ENCODE results near the gene TESPA1.
"Not testable (repeated sequence)": the region's sequence is repeated elsewhere in the genome, so short reads cannot be mapped to it uniquely, and the experiment has no call there.

The TESPA1 gene

DNA sequence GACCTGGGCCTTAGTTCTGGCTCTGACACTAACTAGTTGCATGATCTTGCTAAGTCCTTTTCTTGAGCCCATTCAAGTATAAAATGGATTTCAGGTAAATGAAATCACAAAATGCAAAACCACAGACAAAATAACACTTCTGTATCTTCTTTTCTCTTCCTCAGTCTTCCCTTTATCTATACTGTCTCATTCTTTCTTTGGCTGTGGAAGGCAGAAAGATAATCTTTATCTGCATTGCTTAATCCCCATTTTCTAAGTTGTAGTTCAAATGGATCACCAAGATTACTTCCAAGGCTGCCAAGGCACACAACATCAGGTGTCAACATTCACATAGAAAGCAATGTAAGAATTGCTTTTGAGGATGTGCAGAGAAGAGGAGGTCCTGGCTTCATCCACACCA, 30.3 kb downstream of the TESPA1 start:
- Histone ChIP-seq H3K9me3 (ENCODE audit: control insufficient read depth in 5 of 5, low read length in 5 of 5) (no peaks in the 10 kb centered on the region), H3K27ac (ENCODE audit: low read depth, low read length) (no peak overlapping the region), H3K36me3 (ENCODE audit: control insufficient read depth in 5 of 5, insufficient read depth in 5 of 5, low read length in 5 of 5) (no peaks in the 10 kb centered on the region), H3K4me3 (ENCODE audit: low read depth in 1 of 5, low read length in 5 of 5) (no peak overlapping the region), H3K9ac (ENCODE audit: low read length in 5 of 5) (no peak overlapping the region), H3K4me1 (ENCODE audit: control insufficient read depth in 5 of 5, insufficient read depth in 5 of 5, low read length in 5 of 5) (peaks cover 0 to 7% (median 7%) of the 10 kb centered on the region in 5 donors), H3K27me3 (ENCODE audit: control insufficient read depth in 5 of 5, insufficient read depth in 4 of 5, low read length in 5 of 5) (peaks cover 0 to 3% (median 0%) of the 10 kb centered on the region in 5 donors)

DNA sequence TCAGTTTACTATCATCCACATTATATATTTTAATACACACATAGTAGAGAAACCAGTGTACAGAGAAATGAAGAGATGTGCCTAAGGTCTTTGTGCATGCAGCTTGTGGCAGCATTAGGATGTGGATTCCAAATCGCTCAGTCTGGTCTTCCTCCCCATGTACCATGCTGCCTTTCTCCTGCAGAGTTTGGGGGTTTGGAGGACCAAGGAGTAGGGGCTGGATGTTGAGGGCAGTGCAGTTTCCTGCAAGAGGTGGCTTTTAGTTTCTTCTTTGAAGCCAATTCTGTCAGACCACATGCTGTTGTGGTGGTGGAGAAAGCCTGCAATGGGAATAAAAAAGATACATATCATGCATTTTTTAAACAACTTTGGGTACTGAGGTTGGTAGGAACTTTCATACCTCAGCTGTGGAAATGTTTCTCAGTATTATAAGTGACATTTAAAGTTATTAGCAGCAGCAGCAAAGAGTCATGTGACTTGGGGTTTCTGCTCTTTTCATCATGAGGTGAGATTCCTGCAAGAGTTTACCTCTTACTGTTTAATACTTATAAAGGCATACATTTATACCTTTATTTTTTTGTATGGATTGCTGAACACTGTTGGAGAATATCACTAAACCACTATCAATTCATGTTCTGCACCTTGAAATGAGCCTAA, 34.4 kb downstream of the TESPA1 start:
- Histone ChIP-seq H3K36me3 (ENCODE audit: control insufficient read depth in 5 of 5, insufficient read depth in 5 of 5, low read length in 5 of 5) (no peaks in the 10 kb centered on the region), H3K9ac (ENCODE audit: low read length in 5 of 5) (no peak overlapping the region), H3K4me3 (ENCODE audit: low read depth in 1 of 5, low read length in 5 of 5) (no peak overlapping the region), H3K27me3 (ENCODE audit: control insufficient read depth in 5 of 5, insufficient read depth in 4 of 5, low read length in 5 of 5) (no peaks in the 10 kb centered on the region), H3K9me3 (ENCODE audit: control insufficient read depth in 5 of 5, low read length in 5 of 5) (no peaks in the 10 kb centered on the region), H3K27ac (ENCODE audit: low read depth, low read length) (no peak overlapping the region), H3K4me1 (ENCODE audit: control insufficient read depth in 5 of 5, insufficient read depth in 5 of 5, low read length in 5 of 5) (no peaks in the 10 kb centered on the region)

DNA sequence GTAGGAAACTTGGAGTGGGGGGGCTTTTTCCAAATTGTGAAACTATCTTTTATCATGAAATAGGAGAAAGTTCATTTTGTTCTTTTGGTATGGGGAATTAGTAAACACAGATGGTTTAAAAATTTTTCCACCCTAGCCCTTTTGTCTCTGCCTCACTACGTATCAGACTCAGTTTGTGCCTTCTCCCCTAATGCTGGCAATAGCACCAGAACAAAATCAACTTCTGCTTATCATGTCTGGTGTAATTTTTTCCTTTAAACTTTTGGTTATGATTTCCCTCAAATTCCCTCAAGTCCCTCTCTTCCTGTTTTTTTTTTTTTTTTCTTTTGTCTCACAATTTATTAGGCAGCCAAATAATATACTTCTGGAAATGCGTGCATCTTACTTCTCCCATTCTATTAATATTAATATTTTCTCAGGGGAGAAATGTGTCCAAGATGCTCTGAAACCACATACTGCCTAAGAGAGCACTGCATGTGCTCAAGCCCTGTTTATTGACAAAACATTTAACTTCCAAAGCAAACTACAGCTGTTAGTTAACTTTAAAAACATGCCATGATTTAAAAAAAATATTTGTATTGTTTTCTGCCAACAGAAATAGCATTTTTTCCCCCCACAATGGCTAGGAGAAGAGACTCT, 35.4 kb downstream of the TESPA1 start:
- Histone ChIP-seq H3K4me3 (ENCODE audit: low read depth in 1 of 5, low read length in 5 of 5) (no peak overlapping the region), H3K9me3 (ENCODE audit: control insufficient read depth in 5 of 5, low read length in 5 of 5) (no peaks in the 10 kb centered on the region), H3K27me3 (ENCODE audit: control insufficient read depth in 5 of 5, insufficient read depth in 4 of 5, low read length in 5 of 5) (no peaks in the 10 kb centered on the region), H3K27ac (ENCODE audit: low read depth, low read length) (no peak overlapping the region), H3K36me3 (ENCODE audit: control insufficient read depth in 5 of 5, insufficient read depth in 5 of 5, low read length in 5 of 5) (no peaks in the 10 kb centered on the region), H3K9ac (ENCODE audit: low read length in 5 of 5) (no peak overlapping the region), H3K4me1 (ENCODE audit: control insufficient read depth in 5 of 5, insufficient read depth in 5 of 5, low read length in 5 of 5) (no peaks in the 10 kb centered on the region)

DNA sequence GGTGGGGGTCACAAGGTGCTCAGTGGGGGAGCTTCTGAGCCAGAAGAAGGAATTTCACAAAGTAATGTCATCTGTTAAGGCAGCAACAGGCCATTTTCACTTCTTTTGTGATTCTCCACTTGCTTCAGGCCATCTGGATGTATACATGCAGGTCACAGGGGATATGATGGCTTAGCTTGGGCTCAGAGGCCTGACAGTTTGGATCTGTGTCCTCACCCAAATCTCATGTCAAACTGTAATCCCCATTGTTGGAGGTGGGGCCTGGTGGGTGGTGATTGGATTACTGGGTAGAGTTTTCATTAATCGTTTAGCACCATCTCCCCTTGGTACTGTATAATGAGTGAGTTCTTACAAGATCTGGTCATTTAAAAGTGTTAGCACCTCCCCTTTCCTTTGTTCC, 36.4 kb downstream of the TESPA1 start:
- Histone ChIP-seq H3K9me3 (ENCODE audit: control insufficient read depth in 5 of 5, low read length in 5 of 5) (no peaks in the 10 kb centered on the region), H3K4me3 (ENCODE audit: low read depth in 1 of 5, low read length in 5 of 5) (no peak overlapping the region), H3K27ac (ENCODE audit: low read depth, low read length) (no peak overlapping the region), H3K27me3 (ENCODE audit: control insufficient read depth in 5 of 5, insufficient read depth in 4 of 5, low read length in 5 of 5) (no peaks in the 10 kb centered on the region), H3K4me1 (ENCODE audit: control insufficient read depth in 5 of 5, insufficient read depth in 5 of 5, low read length in 5 of 5) (no peaks in the 10 kb centered on the region), H3K9ac (ENCODE audit: low read length in 5 of 5) (no peak overlapping the region), H3K36me3 (ENCODE audit: control insufficient read depth in 5 of 5, insufficient read depth in 5 of 5, low read length in 5 of 5) (no peaks in the 10 kb centered on the region)

DNA sequence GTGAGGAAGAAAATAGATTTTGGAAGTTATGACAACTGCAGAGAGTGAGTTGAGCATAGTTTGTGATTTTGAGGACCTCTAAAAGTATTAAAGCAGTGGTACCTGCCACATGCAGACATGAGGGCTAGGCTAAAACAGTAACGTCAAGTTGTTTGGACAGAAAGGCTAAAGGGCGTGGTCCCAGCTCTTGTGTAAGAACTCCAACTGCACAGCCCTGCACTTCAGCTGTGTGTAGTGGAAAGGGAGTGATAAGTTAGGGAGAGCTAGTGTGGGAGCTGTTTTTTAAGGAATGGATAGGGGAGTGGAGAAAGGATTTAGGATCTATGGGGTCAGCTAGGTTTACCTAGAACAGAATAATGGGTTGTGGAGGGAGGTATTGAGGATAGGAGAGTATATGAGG, 39.5 kb downstream of the TESPA1 start:
- no peak overlapping the region for H3K9ac ChIP-seq (ENCODE audit: low read length in 5 of 5)
- no peak overlapping the region for H3K4me3 ChIP-seq (ENCODE audit: low read depth in 1 of 5, low read length in 5 of 5)
- H3K36me3 ChIP-seq (ENCODE audit: control insufficient read depth in 5 of 5, insufficient read depth in 5 of 5, low read length in 5 of 5): no peaks in the 10 kb centered on the region
- no peaks in the 10 kb centered on the region for H3K27me3 ChIP-seq (ENCODE audit: control insufficient read depth in 5 of 5, insufficient read depth in 4 of 5, low read length in 5 of 5)
- no peaks in the 10 kb centered on the region for H3K9me3 ChIP-seq (ENCODE audit: control insufficient read depth in 5 of 5, low read length in 5 of 5)
- no peak overlapping the region for H3K27ac ChIP-seq (ENCODE audit: low read depth, low read length)
- H3K4me1 ChIP-seq (ENCODE audit: control insufficient read depth in 5 of 5, insufficient read depth in 5 of 5, low read length in 5 of 5): no peaks in the 10 kb centered on the region

DNA sequence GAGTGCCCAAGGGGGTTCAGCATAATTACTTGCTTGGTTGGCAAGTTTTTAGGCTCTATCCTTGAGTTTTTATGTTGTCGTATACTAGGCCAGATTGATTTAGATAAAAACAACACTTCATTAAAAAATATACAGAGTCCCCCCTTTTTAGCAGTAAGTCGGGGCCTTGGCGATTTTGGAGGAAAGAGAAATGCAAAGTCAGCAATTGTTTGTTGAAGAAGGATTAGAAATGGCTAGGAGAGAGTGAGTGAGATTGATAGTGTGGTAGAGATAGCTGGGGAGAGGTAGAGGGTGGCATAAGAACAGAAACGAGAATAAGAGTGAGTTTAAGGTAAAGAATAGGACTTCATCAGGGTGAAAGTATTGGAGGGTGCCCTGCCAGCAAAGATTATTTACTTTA, 41.3 kb downstream of the TESPA1 start:
- H3K4me1 ChIP-seq (ENCODE audit: control insufficient read depth in 5 of 5, insufficient read depth in 5 of 5, low read length in 5 of 5); H3K4me3 ChIP-seq (ENCODE audit: low read depth in 1 of 5, low read length in 5 of 5); H3K36me3 ChIP-seq (ENCODE audit: control insufficient read depth in 5 of 5, insufficient read depth in 5 of 5, low read length in 5 of 5); H3K27ac ChIP-seq (ENCODE audit: low read depth, low read length); H3K9ac ChIP-seq (ENCODE audit: low read length in 5 of 5); H3K27me3 ChIP-seq (ENCODE audit: control insufficient read depth in 5 of 5, insufficient read depth in 4 of 5, low read length in 5 of 5); H3K9me3 ChIP-seq (ENCODE audit: control insufficient read depth in 5 of 5, low read length in 5 of 5): not testable (repeated sequence)

DNA sequence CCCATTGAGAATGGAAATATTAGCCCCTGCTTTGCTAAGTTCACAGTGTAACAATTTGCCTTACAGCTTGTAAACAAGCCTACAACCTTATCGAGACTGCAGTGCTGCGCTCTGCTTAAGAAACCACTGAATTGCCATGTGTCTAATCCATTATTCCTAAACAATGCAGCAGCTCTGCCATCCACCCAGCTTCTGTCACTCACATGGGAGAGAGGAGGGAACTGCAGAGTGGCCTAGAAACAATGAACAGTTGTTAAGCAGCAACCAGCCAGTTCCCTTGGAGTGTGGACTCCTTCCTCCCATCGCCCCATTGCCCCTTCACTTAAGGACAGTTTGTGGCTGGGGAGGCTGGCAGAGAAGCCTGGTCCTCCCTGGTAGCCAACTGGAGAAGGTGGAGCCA, 42.9 kb downstream of the TESPA1 start:
- no peaks in the 10 kb centered on the region for H3K27me3 ChIP-seq (ENCODE audit: control insufficient read depth in 5 of 5, insufficient read depth in 4 of 5, low read length in 5 of 5)
- H3K36me3 ChIP-seq (ENCODE audit: control insufficient read depth in 5 of 5, insufficient read depth in 5 of 5, low read length in 5 of 5): no peaks in the 10 kb centered on the region
- H3K4me3 ChIP-seq (ENCODE audit: low read depth in 1 of 5, low read length in 5 of 5): no peak overlapping the region
- H3K9ac ChIP-seq (ENCODE audit: low read length in 5 of 5): no peak overlapping the region
- H3K4me1 ChIP-seq (ENCODE audit: control insufficient read depth in 5 of 5, insufficient read depth in 5 of 5, low read length in 5 of 5): no peaks in the 10 kb centered on the region
- no peak overlapping the region for H3K27ac ChIP-seq (ENCODE audit: low read depth, low read length)
- H3K9me3 ChIP-seq (ENCODE audit: control insufficient read depth in 5 of 5, low read length in 5 of 5): no peaks in the 10 kb centered on the region

DNA sequence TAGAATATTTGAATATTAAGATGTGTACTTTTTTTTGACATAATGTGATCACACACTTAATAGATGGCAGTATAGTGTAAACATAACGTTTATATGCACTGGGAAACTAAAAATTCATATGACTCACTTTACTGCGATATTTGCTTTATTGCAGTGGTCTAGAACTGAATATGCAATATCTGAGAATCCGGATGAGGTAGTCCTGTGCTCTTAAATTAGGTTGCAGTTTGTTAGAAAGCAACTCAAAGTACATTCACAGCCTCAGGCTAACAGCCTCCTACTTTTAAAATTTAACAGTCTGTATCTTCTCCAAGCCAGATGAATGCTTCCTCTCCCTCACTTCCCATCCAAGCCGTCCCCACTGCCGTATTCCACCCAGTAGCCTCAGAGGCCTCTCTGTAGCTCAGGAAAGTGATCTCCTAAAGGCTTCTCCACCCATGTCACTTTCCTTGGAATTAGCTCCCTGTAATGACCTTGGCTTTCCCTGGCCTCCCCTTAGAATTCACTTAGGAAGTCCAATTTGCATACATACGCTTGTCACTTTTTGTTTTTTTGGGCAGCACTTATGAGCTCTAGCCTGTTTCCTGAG, 43.7 kb downstream of the TESPA1 start:
- no peak overlapping the region for H3K27ac ChIP-seq (ENCODE audit: low read depth, low read length)
- H3K4me3 ChIP-seq (ENCODE audit: low read depth in 1 of 5, low read length in 5 of 5): no peak overlapping the region
- no peak overlapping the region for H3K9ac ChIP-seq (ENCODE audit: low read length in 5 of 5)
- no peaks in the 10 kb centered on the region for H3K9me3 ChIP-seq (ENCODE audit: control insufficient read depth in 5 of 5, low read length in 5 of 5)
- H3K36me3 ChIP-seq (ENCODE audit: control insufficient read depth in 5 of 5, insufficient read depth in 5 of 5, low read length in 5 of 5): no peaks in the 10 kb centered on the region
- no peaks in the 10 kb centered on the region for H3K4me1 ChIP-seq (ENCODE audit: control insufficient read depth in 5 of 5, insufficient read depth in 5 of 5, low read length in 5 of 5)
- no peaks in the 10 kb centered on the region for H3K27me3 ChIP-seq (ENCODE audit: control insufficient read depth in 5 of 5, insufficient read depth in 4 of 5, low read length in 5 of 5)

DNA sequence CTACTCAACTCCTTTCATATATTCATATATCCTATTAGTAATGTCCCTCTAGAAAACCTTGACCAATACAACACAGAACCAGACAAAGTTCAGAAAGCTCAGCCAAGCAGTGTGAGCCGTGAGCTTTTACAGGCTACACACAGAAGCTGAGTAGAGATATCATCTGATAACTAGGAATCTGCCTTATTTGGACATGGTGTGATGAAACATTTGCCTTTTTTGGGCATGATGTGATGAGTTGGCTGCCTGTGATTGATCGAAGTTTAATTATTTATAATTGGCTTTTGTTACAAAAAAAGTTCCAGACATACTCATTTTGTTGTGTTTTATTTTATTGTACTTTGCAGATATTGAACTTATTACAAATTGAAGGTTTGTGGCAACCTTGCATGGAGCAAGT, 46.6 kb downstream of the TESPA1 start:
- Histone ChIP-seq H3K9me3 (ENCODE audit: control insufficient read depth in 5 of 5, low read length in 5 of 5) (no peaks in the 10 kb centered on the region), H3K4me1 (ENCODE audit: control insufficient read depth in 5 of 5, insufficient read depth in 5 of 5, low read length in 5 of 5) (no peaks in the 10 kb centered on the region), H3K27ac (ENCODE audit: low read depth, low read length) (no peak overlapping the region), H3K4me3 (ENCODE audit: low read depth in 1 of 5, low read length in 5 of 5) (no peak overlapping the region), H3K36me3 (ENCODE audit: control insufficient read depth in 5 of 5, insufficient read depth in 5 of 5, low read length in 5 of 5) (no peaks in the 10 kb centered on the region), H3K27me3 (ENCODE audit: control insufficient read depth in 5 of 5, insufficient read depth in 4 of 5, low read length in 5 of 5) (no peaks in the 10 kb centered on the region), H3K9ac (ENCODE audit: low read length in 5 of 5) (no peak overlapping the region)

DNA sequence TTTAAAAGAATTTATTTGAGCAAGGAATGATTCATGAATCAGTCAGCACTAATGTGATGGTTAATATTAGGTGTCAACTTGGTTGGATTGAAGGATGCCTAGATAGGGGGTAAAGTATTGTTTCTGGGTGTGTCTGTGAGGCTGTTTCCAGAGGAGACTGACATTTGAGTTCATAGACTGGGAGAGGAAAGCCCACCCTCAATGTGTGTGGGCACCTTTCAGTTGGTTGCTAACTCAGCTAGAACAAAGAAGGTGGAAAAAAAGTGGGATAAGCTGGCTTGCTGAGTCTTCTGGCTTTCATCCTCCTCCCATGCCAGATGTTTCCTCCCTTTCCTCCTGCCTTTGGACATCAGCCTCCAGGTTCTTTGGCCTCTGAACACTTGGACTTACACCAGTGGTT, 47.2 kb downstream of the TESPA1 start:
- Histone ChIP-seq H3K27me3 (ENCODE audit: control insufficient read depth in 5 of 5, insufficient read depth in 4 of 5, low read length in 5 of 5) (no peaks in the 10 kb centered on the region), H3K36me3 (ENCODE audit: control insufficient read depth in 5 of 5, insufficient read depth in 5 of 5, low read length in 5 of 5) (no peaks in the 10 kb centered on the region), H3K27ac (ENCODE audit: low read depth, low read length) (no peak overlapping the region), H3K4me1 (ENCODE audit: control insufficient read depth in 5 of 5, insufficient read depth in 5 of 5, low read length in 5 of 5) (no peaks in the 10 kb centered on the region), H3K4me3 (ENCODE audit: low read depth in 1 of 5, low read length in 5 of 5) (no peak overlapping the region), H3K9ac (ENCODE audit: low read length in 5 of 5) (no peak overlapping the region), H3K9me3 (ENCODE audit: control insufficient read depth in 5 of 5, low read length in 5 of 5) (no peaks in the 10 kb centered on the region)
